ENCODE results near the gene RALY. TPM values are rescaled to one million over a fixed set of nuclear protein-coding genes. Genes with fewer than 3 reads are reported as not detected.

RALY gene
- polyA plus RNA-seq, 2 of the 4 experiments (the other 2 are of a cell fraction): 63.4 to 102 TPM

GRCh38 chr20:34083781-34084180 is 90.1 kb downstream of the RALY start:
- ChIA-PET CTCF (interaction anchor here (0.9 to 3.2 kb wide), 3 partner anchors 14 to 47 kb away, joined by 3 to 31 read pairs (median 4); no protein-coding TSS in a partner anchor), POLR2A (no interaction called here)
- ATAC-seq (no peak), DNase-seq (ENCODE audit: low read depth in 1 of 2, low spot score in 1 of 2) (no peak), FAIRE-seq (no peak)
- WGBS (ENCODE audit: missing lambda C conversion rate): 92% methylated on average over 2 of the region's 2 CpGs
- Histone ChIP-seq H3K4me3 (no peak overlapping the region), H3K9me3 (no peaks in the 10 kb centered on the region), H3K4me1 (no peaks in the 10 kb centered on the region), H3K4me2 (no peak overlapping the region), H3K27ac (no peak overlapping the region)
- TF ChIP-seq MAZ (IDR thresholded peaks at IDR 0.05; ENCODE audit: borderline replicate concordance, low read depth, low read length) (no peak), CHD2 (IDR thresholded peaks at IDR 0.05; ENCODE audit: low read length, partially characterized antibody) (no peak), RFX5 (IDR thresholded peaks at IDR 0.05) (no peak), SREBF2 (IDR thresholded peaks at IDR 0.05) (no peak), CBX8 (IDR thresholded peaks at IDR 0.05) (no peak), RCOR1 (IDR thresholded peaks at IDR 0.05; ENCODE audit: low read depth, low read length) (no peak)

GRCh38 chr20:34084227-34084923 is 90.7 kb downstream of the RALY start:
- ATAC-seq (no peak; a peak in 1 of 6 replicates), FAIRE-seq (no peak), DNase-seq (ENCODE audit: low read depth in 1 of 2, low spot score in 1 of 2) (no peak)
- Histone ChIP-seq H3K4me3 (no peak overlapping the region), H3K27ac (no peak overlapping the region), H3K4me1 (no peaks in the 10 kb centered on the region), H3K9me3 (no peaks in the 10 kb centered on the region), H3K4me2 (no peak overlapping the region)
- POLR2A ChIA-PET: no interaction called here
- WGBS (ENCODE audit: missing lambda C conversion rate): 92% methylated on average over 9 of the region's 9 CpGs
- TF ChIP-seq ZSCAN20 (CRISPR knock-in tag; IDR thresholded peaks at IDR 0.05) (no peak), FOSL2 (IDR thresholded peaks at IDR 0.05) (no peak), FOSL2 (CRISPR knock-in tag; IDR thresholded peaks at IDR 0.05) (no peak), NPAS2 (CRISPR knock-in tag; IDR thresholded peaks at IDR 0.05; ENCODE audit: borderline replicate concordance) (no peak), HOXA7 (CRISPR knock-in tag; IDR thresholded peaks at IDR 0.05) (no peak), BCL3 (IDR thresholded peaks at IDR 0.05) (no peak), EHMT2 (IDR thresholded peaks at IDR 0.05; ENCODE audit: low read depth) (no peak), EHF (CRISPR knock-in tag; IDR thresholded peaks at IDR 0.05) (no peak), HEYL (CRISPR knock-in tag; IDR thresholded peaks at IDR 0.05) (no peak)
- CTCF ChIA-PET: interaction anchor here (0.9 to 1.4 kb wide), 2 partner anchors 15 to 46 kb away, joined by 3 to 4 read pairs; no protein-coding TSS in a partner anchor

GRCh38 chr20:34085544-34086040 is 91.9 kb downstream of the RALY start:
- H3K9me3 ChIP-seq: no peaks in the 10 kb centered on the region
- no peak overlapping the region for H3K4me2 ChIP-seq
- CTCF ChIA-PET: interaction anchor here (0.9 to 2.7 kb wide), 3 partner anchors 12 to 44 kb away, joined by 3 to 6 read pairs (median 3); no protein-coding TSS in a partner anchor
- H3K27ac ChIP-seq: no peak overlapping the region
- POLR2A ChIA-PET: no interaction called here
- H3K4me3 ChIP-seq: no peak overlapping the region
- TF ChIP-seq ZSCAN20 (CRISPR knock-in tag; IDR thresholded peaks at IDR 0.05) (no peak), BCL3 (IDR thresholded peaks at IDR 0.05) (no peak), ZFP36 (IDR thresholded peaks at IDR 0.05; ENCODE audit: borderline replicate concordance, partially characterized antibody) (no peak), PBX3 (IDR thresholded peaks at IDR 0.05) (no peak), HES2 (IDR thresholded peaks at IDR 0.05) (no peak), SREBF2 (IDR thresholded peaks at IDR 0.05) (no peak)
- WGBS (ENCODE audit: missing lambda C conversion rate): 91% methylated on average over 5 of the region's 5 CpGs
- FAIRE-seq (no peak), DNase-seq (ENCODE audit: low read depth in 1 of 2, low spot score in 1 of 2) (no peak), ATAC-seq (no peak)
- no peaks in the 10 kb centered on the region for H3K4me1 ChIP-seq
